Keratinocyte (primary cell): Measurements from ENCODE around the gene MUS81. TPM values are rescaled to one million over a fixed set of nuclear protein-coding genes. Genes with fewer than 3 reads are reported as not detected.

Source experiments
- DNase-seq: peaks from one replicate; pipeline ENCODE4 v3.0.0-alpha.2; 2011; ENCODE audit warnings: low read depth, missing footprints, low spot score
- FAIRE-seq: peaks from 2 replicates; lab custom pipeline; 2011; peaks lifted over from hg19 to GRCh38; lab: Jason Lieb, UNC
- H2AFZ ChIP-seq: 2 replicates; pipeline ENCODE4 v1.6.0; 2012; ENCODE audit warnings: low read length, control low read depth, inconsistent platforms; ENCODE audit not compliant: control insufficient read depth
- H3K27ac ChIP-seq: 2 replicates; pipeline ENCODE4 v1.5.1; 2011; ENCODE audit warnings: low read length; ENCODE audit not compliant: control insufficient read depth, insufficient read depth
- H3K27me3 ChIP-seq: 3 replicates; pipeline ENCODE4 v1.6.0; 2011; ENCODE audit warnings: low read length; ENCODE audit not compliant: control insufficient read depth, insufficient read depth; ENCODE audit errors: extremely low read depth
- H3K36me3 ChIP-seq, 2 experiments: 2 replicates in 1 of 2; 3 replicates in 1 of 2; pipeline ENCODE4 v1.5.1; 2011; ENCODE audit warnings: low read length in 2 of 2, mild to moderate bottlenecking in 1 of 2; ENCODE audit not compliant: control insufficient read depth in 2 of 2, insufficient read depth in 2 of 2; ENCODE audit errors: extremely low read depth in 1 of 2
- H3K4me1 ChIP-seq: 3 replicates; pipeline ENCODE4 v1.5.1; 2011; ENCODE audit warnings: low read length; ENCODE audit not compliant: control insufficient read depth, insufficient read depth; ENCODE audit errors: extremely low read depth
- H3K4me2 ChIP-seq: 3 replicates; pipeline ENCODE4 v1.6.0; 2011; ENCODE audit warnings: low read depth, low read length; ENCODE audit not compliant: control insufficient read depth, insufficient read depth; ENCODE audit errors: extremely low read depth
- H3K4me3 ChIP-seq, 3 experiments: fragments of 200-600 bp in 1 of 3; sonication (generic) in 1 of 3; 2 replicates in 2 of 3; 3 replicates in 1 of 3; pipeline ENCODE4 v1.5.1; 2011 to 2016; ENCODE audit warnings: low read length in 3 of 3, mild to moderate bottlenecking in 3 of 3, control low read depth in 2 of 3, inconsistent platforms in 1 of 3, low read depth in 1 of 3, mixed read lengths in 1 of 3, mixed run types in 1 of 3, moderate library complexity in 1 of 3; ENCODE audit not compliant: control insufficient read depth in 2 of 3, insufficient read depth in 2 of 3; ENCODE audit errors: extremely low read depth in 1 of 3
- H3K79me2 ChIP-seq: 2 replicates; pipeline ENCODE4 v1.6.0; 2012; ENCODE audit warnings: low read length; ENCODE audit not compliant: control insufficient read depth, insufficient read depth
- H3K9ac ChIP-seq: 3 replicates; pipeline ENCODE4 v1.6.0; 2011; ENCODE audit warnings: low read length; ENCODE audit not compliant: control insufficient read depth, insufficient read depth; ENCODE audit errors: extremely low read depth
- H3K9me1 ChIP-seq: 3 replicates; pipeline ENCODE4 v1.6.0; 2011; ENCODE audit warnings: low read length; ENCODE audit not compliant: control insufficient read depth, insufficient read depth; ENCODE audit errors: extremely low read depth
- H3K9me3 ChIP-seq: 2 replicates; pipeline ENCODE4 v1.5.1; 2012; ENCODE audit warnings: low read depth, low read length; ENCODE audit not compliant: control insufficient read depth
- H4K20me1 ChIP-seq: 3 replicates; pipeline ENCODE4 v1.6.0; 2011; ENCODE audit warnings: low read length; ENCODE audit not compliant: control insufficient read depth, insufficient read depth; ENCODE audit errors: extremely low read depth
- EZH2 ChIP-seq: IDR thresholded peaks from one replicate; pipeline ENCODE4 v1.6.1; 2012; ENCODE audit warnings: inconsistent platforms, mild to moderate bottlenecking, low read length, moderate library complexity
- dilution Hi-C: fragments of 300-500 bp; cut with MboI; formaldehyde crosslinking; loops from one replicate; pipeline ENCODE4 v1.7.0; 2020; ENCODE audit warnings: low sequenced_read_pairs; ENCODE audit not compliant: extremely low pct_ligation_motif_present
- polyA plus RNA-seq, 5 experiments: library from polyadenylated mRNA; depleted of rRNA in 3 of 5; stranded (reverse) in 3 of 5; stranded (forward) in 1 of 5; unstranded in 1 of 5; fragments of >200 nt; gene quantifications; 1 replicate in 1 of 5; 2 replicates in 3 of 5; 3 replicates in 1 of 5; pipeline versions ENCODE4 v1.2.1 to v1.2.3, GENCODE V29; 2011 to 2012; ENCODE audit warnings: missing spikeins in 2 of 5, low read depth in 1 of 5, low replicate concordance in 1 of 5
- TF ChIP-seq, protein P1 (sequence below), 3 experiments: IDR thresholded peaks in 1 of 3; conservative IDR thresholded peaks in 1 of 3; optimal IDR thresholded peaks in 1 of 3; 2 replicates in 2 of 3; 3 replicates in 1 of 3; pipeline versions ENCODE3 to v1.5.1; 2011; ENCODE audit warnings: low read length in 3 of 3, mild to moderate bottlenecking in 3 of 3, moderate library complexity in 2 of 3, control low read depth in 1 of 3, inconsistent platforms in 1 of 3; ENCODE audit not compliant: insufficient read depth in 2 of 3; ENCODE audit errors: extremely low read depth in 1 of 3

Gene MUS81
- polyA plus RNA-seq, 1 donor (not counting 4 experiments of a cell fraction or from before 2014, with no cell fraction given), result 28.0 TPM

DNA sequence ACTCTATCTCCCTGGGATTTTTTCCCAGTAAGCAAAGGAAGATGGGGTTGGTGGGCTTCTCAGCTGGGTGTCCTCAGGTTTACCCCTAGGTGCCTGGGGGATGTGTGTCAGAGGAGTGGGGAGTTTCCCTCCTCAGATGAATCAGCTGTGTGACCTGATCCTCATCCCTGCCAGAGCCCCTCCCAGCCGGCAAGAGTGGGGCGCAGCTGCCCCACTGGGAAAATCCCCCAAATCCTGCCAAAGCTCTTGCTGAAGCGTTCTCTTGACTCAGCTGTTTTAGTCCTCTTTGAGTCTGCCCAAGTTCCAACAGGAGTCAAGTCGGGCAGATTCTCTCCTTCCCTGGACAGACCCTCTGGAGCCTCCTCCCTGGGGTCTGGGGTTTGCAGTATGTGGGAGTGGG lies 52.6 kb downstream of the MUS81 start:
- TF ChIP-seq, protein P1, sequence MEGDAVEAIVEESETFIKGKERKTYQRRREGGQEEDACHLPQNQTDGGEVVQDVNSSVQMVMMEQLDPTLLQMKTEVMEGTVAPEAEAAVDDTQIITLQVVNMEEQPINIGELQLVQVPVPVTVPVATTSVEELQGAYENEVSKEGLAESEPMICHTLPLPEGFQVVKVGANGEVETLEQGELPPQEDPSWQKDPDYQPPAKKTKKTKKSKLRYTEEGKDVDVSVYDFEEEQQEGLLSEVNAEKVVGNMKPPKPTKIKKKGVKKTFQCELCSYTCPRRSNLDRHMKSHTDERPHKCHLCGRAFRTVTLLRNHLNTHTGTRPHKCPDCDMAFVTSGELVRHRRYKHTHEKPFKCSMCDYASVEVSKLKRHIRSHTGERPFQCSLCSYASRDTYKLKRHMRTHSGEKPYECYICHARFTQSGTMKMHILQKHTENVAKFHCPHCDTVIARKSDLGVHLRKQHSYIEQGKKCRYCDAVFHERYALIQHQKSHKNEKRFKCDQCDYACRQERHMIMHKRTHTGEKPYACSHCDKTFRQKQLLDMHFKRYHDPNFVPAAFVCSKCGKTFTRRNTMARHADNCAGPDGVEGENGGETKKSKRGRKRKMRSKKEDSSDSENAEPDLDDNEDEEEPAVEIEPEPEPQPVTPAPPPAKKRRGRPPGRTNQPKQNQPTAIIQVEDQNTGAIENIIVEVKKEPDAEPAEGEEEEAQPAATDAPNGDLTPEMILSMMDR (optimal IDR thresholded peaks at IDR 0.05 in 1 of 3, IDR thresholded peaks at IDR 0.05 in 1 of 3, conservative IDR thresholded peaks at IDR 0.05 in 1 of 3; ENCODE audit: extremely low read depth in 1 of 3, insufficient read depth in 2 of 3, low read length in 3 of 3), result no peak
- no peak for TF ChIP-seq EZH2
- Histone ChIP-seq H3K4me3 (peak overlapping the region in 2 of 3 experiments; percentile 18 to 35), H3K27ac (peak overlapping the region; percentile 95), H3K4me1 (peaks cover 69% of the 10 kb centered on the region), H3K79me2 (peaks cover 21% of the 10 kb centered on the region), H3K9ac (peak overlapping the region; percentile 86), H3K27me3 (no peaks in the 10 kb centered on the region), H3K36me3 (no peaks in the 10 kb centered on the region), H3K9me1 (no peaks in the 10 kb centered on the region), H2AFZ (no peak overlapping the region), H4K20me1 (no peaks in the 10 kb centered on the region), H3K4me2 (peak overlapping the region; percentile 71), H3K9me3 (no peaks in the 10 kb centered on the region)
- peak; percentile 9 for FAIRE-seq
- dilution Hi-C loops, result no loop called here
- DNase-seq, result no peak

DNA sequence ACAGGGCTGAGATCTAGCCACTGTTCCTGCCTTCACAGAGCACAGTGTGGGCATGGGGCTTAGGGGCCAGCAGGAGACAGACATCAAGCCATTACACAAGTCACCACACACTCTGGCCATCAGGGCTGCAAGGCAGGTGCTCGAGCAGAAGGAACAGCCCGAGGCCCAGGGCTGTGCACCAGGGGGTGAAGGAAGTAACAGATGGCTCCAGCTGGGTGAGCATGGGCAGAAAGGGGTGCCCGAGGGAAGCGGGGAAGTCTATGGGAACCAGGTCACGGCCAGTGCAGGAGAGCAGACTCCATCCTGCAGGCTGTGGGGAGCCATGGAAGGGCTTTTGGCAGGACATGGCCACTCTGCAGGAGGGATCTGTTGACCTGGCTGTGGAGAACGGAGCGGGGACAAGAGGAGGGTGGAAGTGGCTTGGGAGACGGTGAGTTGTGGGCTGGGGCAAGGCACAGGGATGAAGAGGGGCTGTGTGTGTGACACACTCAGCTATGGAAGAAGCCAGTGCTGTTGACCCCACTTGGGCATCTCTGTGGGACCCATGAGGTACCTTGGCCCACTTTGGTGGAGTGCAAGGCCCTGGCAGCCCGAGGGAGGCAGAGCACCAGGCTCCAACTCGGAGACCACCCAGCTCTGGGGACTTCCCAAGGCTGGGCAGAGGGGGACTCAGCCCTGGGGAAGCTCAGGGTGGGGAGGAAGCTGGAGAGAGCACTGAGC lies 55.0 kb downstream of the MUS81 start:
- Histone ChIP-seq H3K4me1 (peaks cover 72% of the 10 kb centered on the region), H4K20me1 (no peaks in the 10 kb centered on the region), H2AFZ (no peak overlapping the region), H3K4me3 (peak overlapping the region in 1 of 3 experiments; percentile 34), H3K9ac (peak overlapping the region; percentile 91), H3K27me3 (no peaks in the 10 kb centered on the region), H3K36me3 (peaks cover 0 to under 1% of the 10 kb centered on the region in 2 experiments), H3K27ac (peak overlapping the region; percentile 95), H3K4me2 (peak overlapping the region; percentile 73), H3K9me1 (no peaks in the 10 kb centered on the region), H3K9me3 (no peaks in the 10 kb centered on the region), H3K79me2 (peaks cover 37% of the 10 kb centered on the region)
- peak; percentile 84 for FAIRE-seq
- no peak for TF ChIP-seq EZH2
- TF ChIP-seq, protein P1 (optimal IDR thresholded peaks at IDR 0.05 in 1 of 3, IDR thresholded peaks at IDR 0.05 in 1 of 3, conservative IDR thresholded peaks at IDR 0.05 in 1 of 3; ENCODE audit: extremely low read depth in 1 of 3, insufficient read depth in 2 of 3, low read length in 3 of 3), result no peak
- dilution Hi-C loops, result no loop called here
- no peak for DNase-seq
